SK-N-SH treated with all-trans-retinoic acid at 6 μM for 48 hours (cell line): Measurements from ENCODE around the gene BMERB1.

ENCODE experiments used
- ATAC-seq: fragments of 200-7000 bp; cut with Tn5 transposase; 3 replicates; pipeline ENCODE4 v1.9.1; 2020; ENCODE audit warnings: mild to moderate bottlenecking, moderate library complexity
- ARNTL ChIP-seq: fragments of 450-650 bp; formaldehyde crosslinking; IDR thresholded peaks from 2 replicates; pipeline ENCODE4 v1.5.0; 2020; ENCODE audit warnings: low read depth, mild to moderate bottlenecking, moderate library complexity, borderline replicate concordance
- BACH2 ChIP-seq: fragments of 250-450 bp; sonication (Bioruptor Pico); IDR thresholded peaks from 2 replicates; pipeline ENCODE4 v1.9.0; 2021; ENCODE audit warnings: mild to moderate bottlenecking, borderline replicate concordance
- CREB5 ChIP-seq: fragments of 250-450 bp; sonication (Bioruptor Pico); IDR thresholded peaks from 2 replicates; pipeline ENCODE4 v1.5.1; 2020; ENCODE audit warnings: low read depth, mild to moderate bottlenecking, moderate library complexity
- CSRNP3 ChIP-seq: fragments of 250-450 bp; sonication (Bioruptor Pico); IDR thresholded peaks from 2 replicates; pipeline ENCODE4 v1.5.1; 2021; ENCODE audit warnings: mild to moderate bottlenecking, moderate library complexity
- ESRRG ChIP-seq: fragments of 250-450 bp; sonication (Bioruptor Pico); IDR thresholded peaks from 2 replicates; pipeline ENCODE4 v1.6.1; 2021; ENCODE audit warnings: mild to moderate bottlenecking
- GLIS3 ChIP-seq: fragments of 250-450 bp; sonication (Bioruptor Pico); IDR thresholded peaks from 2 replicates; pipeline ENCODE4 v1.5.0; 2020; ENCODE audit warnings: mild to moderate bottlenecking, moderate library complexity
- ISL1 ChIP-seq: fragments of 250-450 bp; sonication (Bioruptor Pico); IDR thresholded peaks from 2 replicates; pipeline ENCODE4 v2.1.2; 2022; ENCODE audit warnings: mild to moderate bottlenecking, moderate library complexity
- OSR1 ChIP-seq: fragments of 250-450 bp; sonication (Bioruptor Pico); IDR thresholded peaks from 2 replicates; pipeline ENCODE4 v1.8.0; 2022; ENCODE audit warnings: moderate library complexity, mild to moderate bottlenecking, inconsistent platforms
- PATZ1 ChIP-seq: fragments of 250-450 bp; sonication (Bioruptor Pico); IDR thresholded peaks from 2 replicates; pipeline ENCODE4 v1.8.0; 2020; ENCODE audit warnings: mild to moderate bottlenecking, moderate library complexity, borderline replicate concordance
- RARB ChIP-seq: fragments of 250-450 bp; sonication (Bioruptor Pico); IDR thresholded peaks from 2 replicates; pipeline ENCODE4 v1.8.0; 2021; ENCODE audit warnings: mild to moderate bottlenecking, moderate library complexity
- SNAI2 ChIP-seq: fragments of 250-450 bp; sonication (Bioruptor Pico); IDR thresholded peaks from 2 replicates; pipeline ENCODE4 v1.5.0; 2020; ENCODE audit warnings: mild to moderate bottlenecking, moderate library complexity
- ZC3H10 ChIP-seq: fragments of 250-450 bp; sonication (Bioruptor Pico); IDR thresholded peaks from 2 replicates; pipeline ENCODE4 v1.5.1; 2021; ENCODE audit warnings: mild to moderate bottlenecking, moderate library complexity
- ZNF8 ChIP-seq: fragments of 450-650 bp; formaldehyde crosslinking; IDR thresholded peaks from 2 replicates; pipeline ENCODE4 v1.5.0; 2020; ENCODE audit warnings: mild to moderate bottlenecking, moderate library complexity
- TF ChIP-seq, protein P1 (sequence below): fragments of 250-450 bp; sonication (Bioruptor Pico); IDR thresholded peaks from 2 replicates; pipeline ENCODE4 v1.8.0; 2021; ENCODE audit warnings: low read depth, mild to moderate bottlenecking, moderate library complexity, borderline replicate concordance
- TF ChIP-seq, protein P2 (sequence below): fragments of 250-450 bp; sonication (Bioruptor Pico); IDR thresholded peaks from 2 replicates; pipeline ENCODE4 v1.5.0; 2020; ENCODE audit warnings: mild to moderate bottlenecking, moderate library complexity

Gene BMERB1

GRCh38 chr16:15608398-15609285 is 174.3 kb downstream of the BMERB1 start (continued):
- TF ChIP-seq PATZ1 (CRISPR knock-in tag) (no peak), ZNF8 (CRISPR knock-in tag) (no peak), CSRNP3 (CRISPR knock-in tag) (no peak), ZC3H10 (CRISPR knock-in tag) (no peak), GLIS3 (CRISPR knock-in tag) (no peak)

- TF ChIP-seq PATZ1 (CRISPR knock-in tag): no peak
- no peak for TF ChIP-seq SNAI2 (CRISPR knock-in tag)
- TF ChIP-seq ESRRG (CRISPR knock-in tag): no peak
- no peak for TF ChIP-seq ISL1 (CRISPR knock-in tag)
- TF ChIP-seq, protein P1, sequence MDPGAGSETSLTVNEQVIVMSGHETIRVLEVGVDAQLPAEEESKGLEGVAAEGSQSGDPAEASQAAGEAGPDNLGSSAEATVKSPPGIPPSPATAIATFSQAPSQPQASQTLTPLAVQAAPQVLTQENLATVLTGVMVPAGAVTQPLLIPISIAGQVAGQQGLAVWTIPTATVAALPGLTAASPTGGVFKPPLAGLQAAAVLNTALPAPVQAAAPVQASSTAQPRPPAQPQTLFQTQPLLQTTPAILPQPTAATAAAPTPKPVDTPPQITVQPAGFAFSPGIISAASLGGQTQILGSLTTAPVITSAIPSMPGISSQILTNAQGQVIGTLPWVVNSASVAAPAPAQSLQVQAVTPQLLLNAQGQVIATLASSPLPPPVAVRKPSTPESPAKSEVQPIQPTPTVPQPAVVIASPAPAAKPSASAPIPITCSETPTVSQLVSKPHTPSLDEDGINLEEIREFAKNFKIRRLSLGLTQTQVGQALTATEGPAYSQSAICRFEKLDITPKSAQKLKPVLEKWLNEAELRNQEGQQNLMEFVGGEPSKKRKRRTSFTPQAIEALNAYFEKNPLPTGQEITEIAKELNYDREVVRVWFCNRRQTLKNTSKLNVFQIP: no peak
- no peak for TF ChIP-seq CREB5 (CRISPR knock-in tag)
- TF ChIP-seq OSR1 (CRISPR knock-in tag): no peak
- TF ChIP-seq, protein P2, sequence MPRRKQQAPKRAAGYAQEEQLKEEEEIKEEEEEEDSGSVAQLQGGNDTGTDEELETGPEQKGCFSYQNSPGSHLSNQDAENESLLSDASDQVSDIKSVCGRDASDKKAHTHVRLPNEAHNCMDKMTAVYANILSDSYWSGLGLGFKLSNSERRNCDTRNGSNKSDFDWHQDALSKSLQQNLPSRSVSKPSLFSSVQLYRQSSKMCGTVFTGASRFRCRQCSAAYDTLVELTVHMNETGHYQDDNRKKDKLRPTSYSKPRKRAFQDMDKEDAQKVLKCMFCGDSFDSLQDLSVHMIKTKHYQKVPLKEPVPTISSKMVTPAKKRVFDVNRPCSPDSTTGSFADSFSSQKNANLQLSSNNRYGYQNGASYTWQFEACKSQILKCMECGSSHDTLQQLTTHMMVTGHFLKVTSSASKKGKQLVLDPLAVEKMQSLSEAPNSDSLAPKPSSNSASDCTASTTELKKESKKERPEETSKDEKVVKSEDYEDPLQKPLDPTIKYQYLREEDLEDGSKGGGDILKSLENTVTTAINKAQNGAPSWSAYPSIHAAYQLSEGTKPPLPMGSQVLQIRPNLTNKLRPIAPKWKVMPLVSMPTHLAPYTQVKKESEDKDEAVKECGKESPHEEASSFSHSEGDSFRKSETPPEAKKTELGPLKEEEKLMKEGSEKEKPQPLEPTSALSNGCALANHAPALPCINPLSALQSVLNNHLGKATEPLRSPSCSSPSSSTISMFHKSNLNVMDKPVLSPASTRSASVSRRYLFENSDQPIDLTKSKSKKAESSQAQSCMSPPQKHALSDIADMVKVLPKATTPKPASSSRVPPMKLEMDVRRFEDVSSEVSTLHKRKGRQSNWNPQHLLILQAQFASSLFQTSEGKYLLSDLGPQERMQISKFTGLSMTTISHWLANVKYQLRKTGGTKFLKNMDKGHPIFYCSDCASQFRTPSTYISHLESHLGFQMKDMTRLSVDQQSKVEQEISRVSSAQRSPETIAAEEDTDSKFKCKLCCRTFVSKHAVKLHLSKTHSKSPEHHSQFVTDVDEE (CRISPR knock-in tag): no peak
- no peak for TF ChIP-seq BACH2 (CRISPR knock-in tag)
- TF ChIP-seq CSRNP3 (CRISPR knock-in tag): no peak
- TF ChIP-seq RARB (CRISPR knock-in tag): no peak
- no peak for TF ChIP-seq ARNTL (CRISPR knock-in tag)
- TF ChIP-seq, all 23 proteins: peak for 0
- no peak for ATAC-seq
Measured at GRCh38 chr16:15609286-15609649, 174.9 kb downstream of the BMERB1 start.
